H9 (cell line): ENCODE results near the gene ZNF366. TPM values are rescaled to one million over a fixed set of nuclear protein-coding genes. Genes with fewer than 3 reads are reported as not detected.

ENCODE experiments used
- DNase-seq: peaks from one replicate; pipeline ENCODE4 v3.0.0-alpha.2; 2017
- H2AFZ ChIP-seq: one replicate; pipeline ENCODE4 v1.6.1; 2013; ENCODE audit warnings: mild to moderate bottlenecking, low read length, control low read depth, moderate library complexity
- H2AK5ac ChIP-seq: 2 replicates; pipeline ENCODE4 v1.6.1; 2013; ENCODE audit warnings: low read length, control low read depth, mixed read lengths; ENCODE audit not compliant: insufficient read length
- H2BK120ac ChIP-seq: one replicate; pipeline ENCODE4 v1.6.1; 2013; ENCODE audit warnings: low read depth, mild to moderate bottlenecking, low read length, control low read depth, inconsistent platforms; ENCODE audit not compliant: poor library complexity, severe bottlenecking
- H2BK12ac ChIP-seq: 2 replicates; pipeline ENCODE4 v1.6.1; 2013; ENCODE audit warnings: low read length, control low read depth, mixed read lengths, low read depth; ENCODE audit not compliant: insufficient read length
- H2BK15ac ChIP-seq: 2 replicates; pipeline ENCODE4 v1.6.1; 2013; ENCODE audit warnings: low read depth, low read length, control low read depth
- H2BK20ac ChIP-seq: one replicate; pipeline ENCODE4 v1.6.1; 2013; ENCODE audit warnings: low read depth, mild to moderate bottlenecking, low read length, control low read depth, inconsistent platforms; ENCODE audit not compliant: poor library complexity, severe bottlenecking
- H2BK5ac ChIP-seq: 2 replicates; pipeline ENCODE4 v1.6.1; 2013; ENCODE audit warnings: low read length, control low read depth, mixed read lengths; ENCODE audit not compliant: insufficient read length
- H3K14ac ChIP-seq: 2 replicates; pipeline ENCODE4 v1.6.1; 2013; ENCODE audit warnings: low read length, control low read depth; ENCODE audit not compliant: insufficient read depth
- H3K18ac ChIP-seq: 2 replicates; pipeline ENCODE4 v1.6.1; 2013; ENCODE audit warnings: low read depth, mild to moderate bottlenecking, mixed read lengths, low read length, control low read depth; ENCODE audit not compliant: insufficient read length
- H3K23ac ChIP-seq: 2 replicates; pipeline ENCODE4 v1.6.1; 2013; ENCODE audit warnings: low read length, control low read depth, mixed read lengths, low read depth; ENCODE audit not compliant: insufficient read length
- H3K23me2 ChIP-seq: 2 replicates; pipeline ENCODE4 v1.6.1; 2013; ENCODE audit warnings: low read depth, mild to moderate bottlenecking, mixed read lengths, low read length, control low read depth; ENCODE audit not compliant: insufficient read length, poor library complexity, severe bottlenecking
- H3K27ac ChIP-seq: 2 replicates; pipeline ENCODE4 v1.5.1; 2013; ENCODE audit warnings: low read length, control low read depth, mixed read lengths, low read depth; ENCODE audit not compliant: insufficient read length
- H3K27me3 ChIP-seq: 2 replicates; pipeline ENCODE4 v1.6.1; 2013; ENCODE audit warnings: low read length, control low read depth, inconsistent platforms; ENCODE audit not compliant: insufficient read depth
- H3K4ac ChIP-seq: 2 replicates; pipeline ENCODE4 v1.6.1; 2013; ENCODE audit warnings: low read depth, mild to moderate bottlenecking, control low read depth, inconsistent platforms, low read length, moderate library complexity
- H3K4me1 ChIP-seq: 2 replicates; pipeline ENCODE4 v1.6.1; 2013; ENCODE audit warnings: low read length, control low read depth, inconsistent platforms; ENCODE audit not compliant: insufficient read depth
- H3K4me2 ChIP-seq: 2 replicates; pipeline ENCODE4 v1.6.1; 2013; ENCODE audit warnings: low read length, control low read depth, mixed read lengths; ENCODE audit not compliant: insufficient read length, insufficient read depth
- H3K56ac ChIP-seq: 2 replicates; pipeline ENCODE4 v1.6.1; 2013; ENCODE audit warnings: low read depth, mild to moderate bottlenecking, mixed read lengths, low read length, control low read depth; ENCODE audit not compliant: insufficient read length
- H3K79me1 ChIP-seq: 2 replicates; pipeline ENCODE4 v1.6.1; 2013; ENCODE audit warnings: low read depth, mild to moderate bottlenecking, moderate library complexity, low read length, control low read depth, inconsistent platforms; ENCODE audit not compliant: insufficient read depth, poor library complexity, severe bottlenecking
- H3K79me2 ChIP-seq: 2 replicates; pipeline ENCODE4 v1.6.1; 2013; ENCODE audit warnings: low read length, control low read depth, inconsistent platforms; ENCODE audit not compliant: insufficient read depth
- H3K9ac ChIP-seq: 2 replicates; pipeline ENCODE4 v1.6.1; 2013; ENCODE audit warnings: low read length, control low read depth, mixed read lengths; ENCODE audit not compliant: insufficient read length; ENCODE audit errors: extremely low read depth
- H3K9me3 ChIP-seq: one replicate; pipeline ENCODE4 v1.6.1; 2013; ENCODE audit warnings: low read depth, low read length, inconsistent platforms; ENCODE audit not compliant: control insufficient read depth
- H3T11ph ChIP-seq: one replicate; pipeline ENCODE4 v1.6.1; 2013; ENCODE audit warnings: mild to moderate bottlenecking, low read length, control low read depth, inconsistent platforms
- H4K20me1 ChIP-seq: one replicate; pipeline ENCODE4 v1.6.1; 2013; ENCODE audit not compliant: control insufficient read depth, insufficient read length, insufficient read depth
- H4K5ac ChIP-seq: 2 replicates; pipeline ENCODE4 v1.6.1; 2013; ENCODE audit warnings: low read depth, mild to moderate bottlenecking, mixed read lengths, low read length, control low read depth; ENCODE audit not compliant: insufficient read length
- H4K8ac ChIP-seq: replicated peaks from 2 replicates; pipeline ENCODE4 v1.6.1; 2013; ENCODE audit warnings: low read length, control low read depth, mixed read lengths, low read depth; ENCODE audit not compliant: insufficient read length
- H4K91ac ChIP-seq: 2 replicates; pipeline ENCODE4 v1.6.1; 2013; ENCODE audit warnings: low read depth, mild to moderate bottlenecking, moderate library complexity, mixed read lengths, low read length, control low read depth; ENCODE audit not compliant: insufficient read length
- H3K27ac Mint-ChIP-seq, 3 experiments: 2 replicates in 2 of 3; 3 replicates in 1 of 3; pipeline ENCODE4 v1.8.0; 2020 to 2021; ENCODE audit warnings: mixed read lengths in 3 of 3, mild to moderate bottlenecking in 1 of 3, moderate library complexity in 1 of 3
- H3K27me3 Mint-ChIP-seq: 2 replicates; pipeline ENCODE4 v1.8.0; 2021; ENCODE audit warnings: low read depth, mild to moderate bottlenecking, moderate library complexity, mixed read lengths
- H3K36me3 Mint-ChIP-seq, 3 experiments: 2 replicates in 2 of 3; 3 replicates in 1 of 3; pipeline ENCODE4 v1.8.0; 2020 to 2021; ENCODE audit warnings: low read depth in 3 of 3, mixed read lengths in 3 of 3; ENCODE audit not compliant: insufficient read depth in 1 of 3
- H3K4me1 Mint-ChIP-seq, 2 experiments: 2 replicates each; pipeline ENCODE4 v1.8.0; 2020; ENCODE audit warnings: mixed read lengths in 2 of 2
- H3K4me3 Mint-ChIP-seq, 2 experiments: 2 replicates in 1 of 2; 3 replicates in 1 of 2; pipeline ENCODE4 v1.8.0; 2020 to 2021; ENCODE audit warnings: mild to moderate bottlenecking in 2 of 2, mixed read lengths in 2 of 2, moderate library complexity in 1 of 2
- H3K9me3 Mint-ChIP-seq, 2 experiments: 2 replicates in 1 of 2; 3 replicates in 1 of 2; pipeline ENCODE4 v1.8.0; 2020; ENCODE audit warnings: mild to moderate bottlenecking in 2 of 2, mixed read lengths in 2 of 2, moderate library complexity in 1 of 2
- CTCF ChIP-seq: fragments of 200-600 bp; sonication (generic); conservative IDR thresholded peaks from 3 replicates; pipeline ENCODE4 v1.8.0; 2021; ENCODE audit warnings: antibody characterized with exemption, mild to moderate bottlenecking
- WGBS: extraction: QIAGEN DNeasy Blood & Tissue Kit; methylation state at CpG from one replicate; pipeline ENCODE4 v1.1.7; 2013; ENCODE audit warnings: missing lambda C conversion rate, low lambda C conversion rate, mixed read lengths; ENCODE audit not compliant: insufficient read length; ENCODE audit errors: extremely low coverage; 5-methylcytosine and 5-hydroxymethylcytosine counted together
- total RNA-seq: library from RNA; stranded (reverse); gene quantifications from 2 replicates; pipeline ENCODE4 v1.2.1, GENCODE V29; 2021

ZNF366 gene
- total RNA-seq, 1 experiment from 2014 or later, result not detected

- no peak overlapping the region for H3K14ac ChIP-seq
- H3K4me1 ChIP-seq, result peaks cover 4% of the 10 kb centered on the region; the same call in 1 of the 2 replicates
- no peak overlapping the region for H2BK20ac ChIP-seq
- no peak overlapping the region for H3K9ac ChIP-seq
- H3K4me1 Mint-ChIP-seq, result peaks cover 9 to 15% of the 10 kb centered on the region in 2 experiments
- H2AK5ac ChIP-seq, result no peak overlapping the region
- no peaks in the 10 kb centered on the region for H4K20me1 ChIP-seq
- no peaks in the 10 kb centered on the region for H3K27me3 ChIP-seq
- no peak overlapping the region for H3K4me3 Mint-ChIP-seq
- H3K27ac Mint-ChIP-seq, result no peak overlapping the region
- no peak overlapping the region for H3K23ac ChIP-seq
- H3K56ac ChIP-seq, result no peak overlapping the region
- no peak overlapping the region for H3K18ac ChIP-seq
- H3K79me2 ChIP-seq, result no peaks in the 10 kb centered on the region
- H3K4ac ChIP-seq, result no peak overlapping the region
- TF ChIP-seq CTCF, result no peak
- no peaks in the 10 kb centered on the region for H3K23me2 ChIP-seq
- no peak overlapping the region for H3K27ac ChIP-seq
- H2BK12ac ChIP-seq, result no peak overlapping the region
- H4K91ac ChIP-seq, result no peak overlapping the region
- H4K5ac ChIP-seq, result no peak overlapping the region
- no peak overlapping the region for H4K8ac ChIP-seq
- no peaks in the 10 kb centered on the region; the same call in 1 of the 2 replicates for H3K27me3 Mint-ChIP-seq
- no peak overlapping the region for H2BK120ac ChIP-seq
- no CpG with 5 or more reads among the region's 9 CpGs for WGBS
- H3K9me3 ChIP-seq, result no peaks in the 10 kb centered on the region
- no peaks in the 10 kb centered on the region for H3K79me1 ChIP-seq
- H2BK5ac ChIP-seq, result no peak overlapping the region
- no peak overlapping the region for H3K4me2 ChIP-seq
- no peaks in the 10 kb centered on the region for H3K9me3 Mint-ChIP-seq
- no peaks in the 10 kb centered on the region for H3K36me3 Mint-ChIP-seq
- H2BK15ac ChIP-seq, result no peak overlapping the region
- peak overlapping the region; percentile 6 for H2AFZ ChIP-seq
- no peak for DNase-seq
- H3T11ph ChIP-seq, result no peak overlapping the region
These were observed 26.4 kb downstream of the ZNF366 start for GRCh38 chr5:72480841-72481240.
